IMR-90 (cell line): Measurements from ENCODE around the gene PZP. TPM values are rescaled to one million over a fixed set of nuclear protein-coding genes. Genes with fewer than 3 reads are reported as not detected.

ENCODE experiments used
- ATAC-seq: fragments of 200-7000 bp; cut with Tn5 transposase; 2 replicates; pipeline ENCODE4 v1.9.1; 2020; ENCODE audit warnings: low read depth, mild to moderate bottlenecking, moderate library complexity
- BruUV-seq: library from RNA; stranded (reverse); fragments of 400-500 nt; replicated peaks from 2 replicates; lab custom pipeline; 2021; lab: Mats Ljungman, UMichigan
- CTCF ChIA-PET: fragments of 300-600 bp; formaldehyde crosslinking; extraction: SDS; loops from one replicate; lab custom pipeline; 2021; ENCODE audit warnings: antibody characterized with exemption; lab: Yijun Ruan, JAX
- POLR2A ChIA-PET: fragments of 300-600 bp; sonication (Branson Sonifier 250); formaldehyde crosslinking; loops from one replicate; lab custom pipeline; 2022; ENCODE audit warnings: antibody characterized with exemption; ENCODE audit not compliant: unreplicated experiment; lab: Charles Lee
- DNase-seq: peaks from one replicate; pipeline ENCODE4 v3.0.0; 2013
- H2AFZ ChIP-seq: replicated peaks from 2 replicates; pipeline ENCODE3; 2013; ENCODE audit warnings: low read length, mild to moderate bottlenecking; ENCODE audit not compliant: poor library complexity
- H2AK5ac ChIP-seq: 2 replicates; pipeline ENCODE4 v1.6.1; 2013; ENCODE audit warnings: low read depth, low read length, inconsistent platforms
- H2AK9ac ChIP-seq: replicated peaks from 2 replicates; pipeline ENCODE3; 2013; ENCODE audit warnings: mild to moderate bottlenecking, low read depth, low read length, moderate library complexity; ENCODE audit not compliant: poor library complexity
- H2BK120ac ChIP-seq: 2 replicates; pipeline ENCODE4 v1.6.1; 2013; ENCODE audit warnings: low read depth, low read length, inconsistent platforms
- H2BK15ac ChIP-seq: 3 replicates; pipeline ENCODE4 v1.6.1; 2013; ENCODE audit warnings: low read depth, low read length, inconsistent platforms
- H2BK20ac ChIP-seq: 2 replicates; pipeline ENCODE4 v1.6.1; 2013; ENCODE audit warnings: low read depth, mild to moderate bottlenecking, inconsistent platforms, low read length, moderate library complexity
- H2BK5ac ChIP-seq: 2 replicates; pipeline ENCODE4 v1.6.1; 2013; ENCODE audit warnings: mild to moderate bottlenecking, low read depth, low read length, inconsistent platforms; ENCODE audit not compliant: poor library complexity, severe bottlenecking
- H3K14ac ChIP-seq: replicated peaks from 2 replicates; pipeline ENCODE4 v1.6.1; 2013; ENCODE audit warnings: low read depth, low read length, inconsistent platforms
- H3K18ac ChIP-seq: 2 replicates; pipeline ENCODE4 v1.6.1; 2013; ENCODE audit warnings: low read depth, low read length, control low read depth
- H3K23ac ChIP-seq: 2 replicates; pipeline ENCODE4 v1.6.1; 2013; ENCODE audit warnings: low read depth, low read length, inconsistent platforms
- H3K27ac ChIP-seq: 2 replicates; pipeline ENCODE4 v1.5.1; 2013; ENCODE audit warnings: mild to moderate bottlenecking, control low read depth, low read length; ENCODE audit not compliant: insufficient read depth
- H3K27me3 ChIP-seq: 2 replicates; pipeline ENCODE4 v1.6.1; 2013; ENCODE audit warnings: low read length; ENCODE audit not compliant: control insufficient read depth, insufficient read depth
- H3K36me3 ChIP-seq: 2 replicates; pipeline ENCODE4 v1.6.1; 2013; ENCODE audit warnings: low read length, mixed read lengths; ENCODE audit not compliant: control insufficient read depth, insufficient read depth
- H3K4ac ChIP-seq: 2 replicates; pipeline ENCODE4 v1.6.1; 2013; ENCODE audit warnings: low read depth, low read length, inconsistent platforms
- H3K4me1 ChIP-seq: 2 replicates; pipeline ENCODE4 v1.6.1; 2013; ENCODE audit warnings: low read length, mixed read lengths; ENCODE audit not compliant: control insufficient read depth, insufficient read depth
- H3K4me2 ChIP-seq: 2 replicates; pipeline ENCODE4 v1.6.1; 2013; ENCODE audit warnings: low read depth, mild to moderate bottlenecking, control low read depth, low read length, moderate library complexity
- H3K4me3 ChIP-seq: 2 replicates; pipeline ENCODE4 v1.5.1; 2013; ENCODE audit warnings: low read depth, mild to moderate bottlenecking, control low read depth, low read length, moderate library complexity; ENCODE audit not compliant: insufficient read depth
- H3K56ac ChIP-seq: 2 replicates; pipeline ENCODE4 v1.6.1; 2013; ENCODE audit warnings: low read length, inconsistent platforms; ENCODE audit not compliant: insufficient read depth; ENCODE audit errors: extremely low read depth
- H3K79me1 ChIP-seq, 2 experiments: 2 replicates each; pipeline ENCODE4 v1.6.1; 2013; ENCODE audit warnings: low read length in 2 of 2, inconsistent platforms in 1 of 2, low read depth in 1 of 2
- H3K9ac ChIP-seq: 2 replicates; pipeline ENCODE4 v1.6.1; 2013; ENCODE audit warnings: low read depth, low read length, control low read depth
- H3K9me1 ChIP-seq: 2 replicates; pipeline ENCODE4 v1.6.1; 2013; ENCODE audit warnings: low read length, inconsistent platforms; ENCODE audit not compliant: insufficient read depth
- H3K9me3 ChIP-seq: 2 replicates; pipeline ENCODE4 v1.6.1; 2013; ENCODE audit warnings: low read length; ENCODE audit not compliant: control insufficient read depth, insufficient read depth
- H4K20me1 ChIP-seq: 2 replicates; pipeline ENCODE4 v1.6.1; 2013; ENCODE audit warnings: low read length, inconsistent platforms; ENCODE audit not compliant: insufficient read depth
- H4K5ac ChIP-seq: 2 replicates; pipeline ENCODE4 v1.6.1; 2013; ENCODE audit warnings: mild to moderate bottlenecking, low read depth, low read length, control low read depth
- H4K8ac ChIP-seq, 2 experiments: 2 replicates each; pipeline ENCODE4 v1.6.1; 2013; ENCODE audit warnings: low read depth in 2 of 2, low read length in 2 of 2, control low read depth in 1 of 2, inconsistent platforms in 1 of 2
- H4K91ac ChIP-seq: 2 replicates; pipeline ENCODE4 v1.6.1; 2013; ENCODE audit warnings: low read depth, low read length, inconsistent platforms; ENCODE audit not compliant: insufficient read depth
- CHD1 ChIP-seq: IDR thresholded peaks from 2 replicates; pipeline ENCODE4 v1.6.1; 2012; ENCODE audit warnings: low read depth, low read length, improper control_type of control experiment
- FOS ChIP-seq: fragments of 150-350 bp; IDR thresholded peaks from 2 replicates; pipeline ENCODE4 v1.6.1; 2016; ENCODE audit warnings: low read depth, low read length
- MAZ ChIP-seq: IDR thresholded peaks from 2 replicates; pipeline ENCODE4 v1.6.1; 2012; ENCODE audit warnings: low read depth, mild to moderate bottlenecking, low read length, improper control_type of control experiment, moderate library complexity, borderline replicate concordance
- RFX5 ChIP-seq: IDR thresholded peaks from 2 replicates; pipeline ENCODE4 v1.8.0; 2012; ENCODE audit warnings: low read depth, mild to moderate bottlenecking, low read length, moderate library complexity
- SMC3 ChIP-seq: fragments of 150-350 bp; IDR thresholded peaks from 2 replicates; pipeline ENCODE4 v1.6.1; 2016; ENCODE audit warnings: low read depth, mild to moderate bottlenecking, antibody characterized with exemption, low read length, moderate library complexity
- WGBS, 2 experiments: methylation state at CpG; one replicate each; pipeline versions ENCODE4 v1.1.5 to v1.1.7; 2013; ENCODE audit warnings: missing lambda C conversion rate in 2 of 2; ENCODE audit not compliant: insufficient read length in 1 of 2; ENCODE audit errors: extremely low coverage in 2 of 2; 5-methylcytosine and 5-hydroxymethylcytosine counted together
- dilution Hi-C: fragments of 300-500 bp; cut with HindIII; formaldehyde crosslinking; loops from one replicate; pipeline ENCODE4 v1.14.3; 2018; ENCODE audit warnings: low sequenced_read_pairs; ENCODE audit not compliant: unreplicated experiment
- in situ Hi-C: fragments of 300-500 bp; cut with MboI; formaldehyde crosslinking; loops from 3 replicates; pipeline ENCODE4 v1.14.3; 2019; ENCODE audit warnings: low sequenced_read_pairs, inconsistent platforms, mixed read lengths
- intact Hi-C: fragments of 100-400 bp; cut with micrococcal nuclease; formaldehyde crosslinking; loops from 2 replicates; pipeline ENCODE4 v1.10.0; 2022
- polyA plus RNA-seq, 3 experiments: library from polyadenylated mRNA; depleted of rRNA; stranded (reverse); fragments of >200 nt; gene quantifications; 2 replicates each; pipeline ENCODE4 v1.2.3, GENCODE V29; 2012; ENCODE audit warnings: low replicate concordance in 1 of 3
- total RNA-seq: library from RNA; depleted of rRNA; stranded (reverse); fragments of >200 nt; gene quantifications from 2 replicates; pipeline ENCODE4 v1.2.3, GENCODE V29; 2012
- TF ChIP-seq, protein P1 (sequence below): fragments of 150-350 bp; IDR thresholded peaks from 2 replicates; pipeline ENCODE4 v1.6.1; 2016; ENCODE audit warnings: low read depth, mild to moderate bottlenecking, low read length, moderate library complexity, borderline replicate concordance

PZP gene
- total and polyA plus RNA-seq, 2 of the 4 experiments (the other 2 are of a cell fraction), result not detected

DNA sequence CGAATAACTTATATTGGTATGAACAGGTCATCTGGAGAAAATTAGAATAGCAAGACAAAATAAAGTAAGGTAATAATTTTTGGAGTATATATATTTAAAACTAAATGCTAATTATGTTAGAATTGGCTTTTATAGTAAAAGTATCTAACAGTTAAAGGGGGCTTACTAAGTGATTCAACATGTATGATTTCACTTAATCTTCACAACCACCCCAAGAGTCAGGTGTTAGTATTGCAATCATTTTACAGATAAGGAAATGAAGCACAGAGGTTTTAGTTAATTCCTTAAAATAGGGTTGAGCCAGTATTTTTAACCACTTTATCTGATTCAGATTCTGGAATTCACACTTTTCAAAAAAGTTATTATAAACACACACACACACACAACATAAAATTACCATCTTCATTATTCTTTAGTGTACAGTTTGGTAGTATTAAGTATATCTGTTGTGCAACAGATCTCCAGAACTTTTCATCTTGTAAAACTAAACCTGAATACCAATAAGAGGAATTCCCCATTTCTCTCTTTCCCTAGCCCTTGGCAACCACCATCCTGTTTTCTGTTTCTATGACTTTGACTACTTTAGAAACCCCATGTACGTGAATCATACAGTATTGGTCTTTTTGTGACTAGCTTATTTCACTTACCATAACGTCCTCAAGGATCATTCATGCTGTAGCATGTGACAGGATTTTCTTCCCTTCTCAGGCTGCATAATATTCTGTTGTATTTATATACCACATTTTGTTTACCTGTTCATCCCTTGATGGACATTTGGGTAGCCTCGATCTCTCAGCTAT, 104.9 kb downstream of the PZP start:
- dilution Hi-C loops (no loop called here), intact Hi-C loops (no loop called here), in situ Hi-C loops (no loop called here)
- Histone ChIP-seq H3K9me1 (no peaks in the 10 kb centered on the region), H3K4me3 (no peak overlapping the region), H3K4ac (no peak overlapping the region), H4K5ac (no peak overlapping the region), H2BK20ac (no peak overlapping the region), H4K20me1 (no peaks in the 10 kb centered on the region), H2AK9ac (no peak overlapping the region), H3K14ac (no peak overlapping the region), H2BK5ac (no peak overlapping the region), H3K4me2 (no peak overlapping the region), H3K27ac (no peak overlapping the region), H2BK15ac (no peak overlapping the region), H3K4me1 (no peaks in the 10 kb centered on the region), H3K36me3 (peaks cover 4% of the 10 kb centered on the region; the same call in 1 of the 2 replicates), H3K23ac (no peak overlapping the region), H3K9me3 (no peaks in the 10 kb centered on the region), H4K8ac (no peak overlapping the region), H2BK120ac (no peak overlapping the region), H4K91ac (no peak overlapping the region), H3K9ac (no peak overlapping the region), H3K56ac (no peak overlapping the region), H2AFZ (no peak overlapping the region), H3K27me3 (no peaks in the 10 kb centered on the region), H3K79me1 (no peaks in the 10 kb centered on the region), H2AK5ac (no peak overlapping the region), H3K18ac (no peak overlapping the region)
- BruUV-seq, result no TSS peak
- no CpG with 5 or more reads among the region's 4 CpGs for WGBS, 2 experiments
- DNase-seq, result no peak
- POLR2A ChIA-PET, result no interaction called here
- TF ChIP-seq, protein P1, sequence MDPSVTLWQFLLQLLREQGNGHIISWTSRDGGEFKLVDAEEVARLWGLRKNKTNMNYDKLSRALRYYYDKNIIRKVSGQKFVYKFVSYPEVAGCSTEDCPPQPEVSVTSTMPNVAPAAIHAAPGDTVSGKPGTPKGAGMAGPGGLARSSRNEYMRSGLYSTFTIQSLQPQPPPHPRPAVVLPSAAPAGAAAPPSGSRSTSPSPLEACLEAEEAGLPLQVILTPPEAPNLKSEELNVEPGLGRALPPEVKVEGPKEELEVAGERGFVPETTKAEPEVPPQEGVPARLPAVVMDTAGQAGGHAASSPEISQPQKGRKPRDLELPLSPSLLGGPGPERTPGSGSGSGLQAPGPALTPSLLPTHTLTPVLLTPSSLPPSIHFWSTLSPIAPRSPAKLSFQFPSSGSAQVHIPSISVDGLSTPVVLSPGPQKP, result no peak
- no peak for TF ChIP-seq FOS
- no peak for TF ChIP-seq CHD1
- TF ChIP-seq SMC3, result no peak
- no peak for TF ChIP-seq RFX5
- TF ChIP-seq MAZ, result no peak
- CTCF ChIA-PET, result no interaction called here
- no peak for ATAC-seq
